SK-N-SH treated with all-trans-retinoic acid at 6 μM for 48 hours (cell line): Measurements from ENCODE around the gene UNC80.

Experiments used
- ATAC-seq: fragments of 200-7000 bp; cut with Tn5 transposase; 3 replicates; pipeline ENCODE4 v1.9.1; 2020; ENCODE audit warnings: mild to moderate bottlenecking, moderate library complexity
- BACH2 ChIP-seq: fragments of 250-450 bp; sonication (Bioruptor Pico); IDR thresholded peaks from 2 replicates; pipeline ENCODE4 v1.9.0; 2021; ENCODE audit warnings: mild to moderate bottlenecking, borderline replicate concordance
- ESRRG ChIP-seq: fragments of 250-450 bp; sonication (Bioruptor Pico); IDR thresholded peaks from 2 replicates; pipeline ENCODE4 v1.6.1; 2021; ENCODE audit warnings: mild to moderate bottlenecking
- GLIS3 ChIP-seq: fragments of 250-450 bp; sonication (Bioruptor Pico); IDR thresholded peaks from 2 replicates; pipeline ENCODE4 v1.5.0; 2020; ENCODE audit warnings: mild to moderate bottlenecking, moderate library complexity
- OSR1 ChIP-seq: fragments of 250-450 bp; sonication (Bioruptor Pico); IDR thresholded peaks from 2 replicates; pipeline ENCODE4 v1.8.0; 2022; ENCODE audit warnings: moderate library complexity, mild to moderate bottlenecking, inconsistent platforms
- PPARA ChIP-seq: fragments of 250-450 bp; sonication (Bioruptor Pico); IDR thresholded peaks from 2 replicates; pipeline ENCODE4 v1.5.0; 2020; ENCODE audit warnings: mild to moderate bottlenecking, borderline replicate concordance
- RARB ChIP-seq: fragments of 250-450 bp; sonication (Bioruptor Pico); IDR thresholded peaks from 2 replicates; pipeline ENCODE4 v1.8.0; 2021; ENCODE audit warnings: mild to moderate bottlenecking, moderate library complexity
- TCF4 ChIP-seq: fragments of 250-450 bp; sonication (Bioruptor Pico); IDR thresholded peaks from 2 replicates; pipeline ENCODE4 v1.8.0; 2021; ENCODE audit warnings: mild to moderate bottlenecking, moderate library complexity, borderline replicate concordance
- TOX ChIP-seq: fragments of 250-450 bp; sonication (Bioruptor Pico); IDR thresholded peaks from 2 replicates; pipeline ENCODE4 v1.8.0; 2021; ENCODE audit warnings: mild to moderate bottlenecking, moderate library complexity, borderline replicate concordance
- ZC3H10 ChIP-seq: fragments of 250-450 bp; sonication (Bioruptor Pico); IDR thresholded peaks from 2 replicates; pipeline ENCODE4 v1.5.1; 2021; ENCODE audit warnings: mild to moderate bottlenecking, moderate library complexity
- ZFP3 ChIP-seq: fragments of 250-450 bp; sonication (Bioruptor Pico); IDR thresholded peaks from 2 replicates; pipeline ENCODE4 v1.5.0; 2020; ENCODE audit warnings: mild to moderate bottlenecking, moderate library complexity
- ZFP30 ChIP-seq: fragments of 450-650 bp; formaldehyde crosslinking; IDR thresholded peaks from 2 replicates; pipeline ENCODE4 v1.5.0; 2022; ENCODE audit warnings: mild to moderate bottlenecking, moderate library complexity
- ZNF565 ChIP-seq: fragments of 450-650 bp; formaldehyde crosslinking; conservative IDR thresholded peaks from 2 replicates; pipeline ENCODE4 v1.5.0; 2020; ENCODE audit warnings: low read depth, mild to moderate bottlenecking, moderate library complexity
- ZNF70 ChIP-seq: fragments of 450-650 bp; formaldehyde crosslinking; IDR thresholded peaks from 2 replicates; pipeline ENCODE4 v1.5.0; 2020; ENCODE audit warnings: mild to moderate bottlenecking, moderate library complexity
- ZNF8 ChIP-seq: fragments of 450-650 bp; formaldehyde crosslinking; IDR thresholded peaks from 2 replicates; pipeline ENCODE4 v1.5.0; 2020; ENCODE audit warnings: mild to moderate bottlenecking, moderate library complexity
- TF ChIP-seq, protein P1 (sequence below): fragments of 250-450 bp; sonication (Bioruptor Pico); IDR thresholded peaks from 2 replicates; pipeline ENCODE4 v1.5.1; 2021; ENCODE audit warnings: mild to moderate bottlenecking, moderate library complexity
- TF ChIP-seq, protein P2 (sequence below): fragments of 250-450 bp; sonication (Bioruptor Pico); IDR thresholded peaks from 2 replicates; pipeline ENCODE4 v1.5.1; 2020; ENCODE audit warnings: low read depth, mild to moderate bottlenecking, moderate library complexity
- TF ChIP-seq, protein P3 (sequence below): fragments of 250-450 bp; sonication (Bioruptor Pico); IDR thresholded peaks from 2 replicates; pipeline ENCODE4 v1.8.0; 2021; ENCODE audit warnings: low read depth, mild to moderate bottlenecking, moderate library complexity, borderline replicate concordance
- TF ChIP-seq, protein P4 (sequence below): fragments of 250-450 bp; sonication (Bioruptor Pico); IDR thresholded peaks from 2 replicates; pipeline ENCODE4 v1.8.0; 2020; ENCODE audit warnings: mild to moderate bottlenecking, moderate library complexity, borderline replicate concordance

The UNC80 gene

DNA sequence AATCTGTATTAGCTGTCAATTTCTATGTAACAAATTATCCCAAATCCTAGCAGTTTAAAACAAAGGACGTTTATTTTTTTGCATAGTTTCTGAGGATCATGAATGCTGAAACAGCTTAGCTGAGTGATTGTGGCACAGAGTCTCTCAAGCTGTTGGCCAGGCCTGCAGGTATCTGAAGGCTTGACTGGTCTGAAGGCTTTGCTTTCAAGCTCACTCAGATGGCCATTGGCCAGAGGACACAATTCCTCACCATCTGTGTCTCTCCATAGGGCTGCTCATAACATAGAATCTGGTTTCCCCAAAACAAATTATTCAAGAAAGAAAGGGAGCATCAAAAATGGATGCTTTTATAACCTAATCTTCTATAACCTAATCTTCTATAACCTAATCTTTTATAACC lies 33.7 kb downstream of the UNC80 start:
- ATAC-seq: no peak
- TF ChIP-seq, protein P1, sequence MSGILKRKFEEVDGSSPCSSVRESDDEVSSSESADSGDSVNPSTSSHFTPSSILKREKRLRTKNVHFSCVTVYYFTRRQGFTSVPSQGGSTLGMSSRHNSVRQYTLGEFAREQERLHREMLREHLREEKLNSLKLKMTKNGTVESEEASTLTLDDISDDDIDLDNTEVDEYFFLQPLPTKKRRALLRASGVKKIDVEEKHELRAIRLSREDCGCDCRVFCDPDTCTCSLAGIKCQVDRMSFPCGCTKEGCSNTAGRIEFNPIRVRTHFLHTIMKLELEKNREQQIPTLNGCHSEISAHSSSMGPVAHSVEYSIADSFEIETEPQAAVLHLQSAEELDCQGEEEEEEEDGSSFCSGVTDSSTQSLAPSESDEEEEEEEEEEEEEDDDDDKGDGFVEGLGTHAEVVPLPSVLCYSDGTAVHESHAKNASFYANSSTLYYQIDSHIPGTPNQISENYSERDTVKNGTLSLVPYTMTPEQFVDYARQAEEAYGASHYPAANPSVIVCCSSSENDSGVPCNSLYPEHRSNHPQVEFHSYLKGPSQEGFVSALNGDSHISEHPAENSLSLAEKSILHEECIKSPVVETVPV (CRISPR knock-in tag): no peak
- TF ChIP-seq BACH2 (CRISPR knock-in tag) (no peak), PPARA (no peak)
- TF ChIP-seq, protein P2, sequence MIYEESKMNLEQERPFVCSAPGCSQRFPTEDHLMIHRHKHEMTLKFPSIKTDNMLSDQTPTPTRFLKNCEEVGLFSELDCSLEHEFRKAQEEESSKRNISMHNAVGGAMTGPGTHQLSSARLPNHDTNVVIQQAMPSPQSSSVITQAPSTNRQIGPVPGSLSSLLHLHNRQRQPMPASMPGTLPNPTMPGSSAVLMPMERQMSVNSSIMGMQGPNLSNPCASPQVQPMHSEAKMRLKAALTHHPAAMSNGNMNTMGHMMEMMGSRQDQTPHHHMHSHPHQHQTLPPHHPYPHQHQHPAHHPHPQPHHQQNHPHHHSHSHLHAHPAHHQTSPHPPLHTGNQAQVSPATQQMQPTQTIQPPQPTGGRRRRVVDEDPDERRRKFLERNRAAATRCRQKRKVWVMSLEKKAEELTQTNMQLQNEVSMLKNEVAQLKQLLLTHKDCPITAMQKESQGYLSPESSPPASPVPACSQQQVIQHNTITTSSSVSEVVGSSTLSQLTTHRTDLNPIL: no peak
- TF ChIP-seq, all 23 proteins: peak for 0

DNA sequence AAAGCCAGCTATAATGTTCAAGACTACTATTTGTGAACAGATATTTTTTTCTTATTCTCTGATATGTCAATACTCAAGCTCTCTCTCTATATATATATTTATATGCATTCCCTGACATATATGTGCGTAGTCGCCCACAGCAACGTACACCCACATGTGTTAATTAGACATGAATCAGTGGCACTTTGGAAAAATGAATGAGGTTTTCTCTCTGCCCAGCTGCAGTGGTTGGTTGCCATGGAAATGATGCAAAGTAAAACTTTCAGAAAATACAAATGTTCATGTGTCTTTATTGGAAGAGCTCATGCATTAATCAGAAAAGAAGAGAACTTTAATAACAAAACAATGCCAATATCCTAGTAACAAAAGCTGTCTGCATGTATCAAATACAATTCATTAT lies 34.7 kb downstream of the UNC80 start:
- no peak for ATAC-seq
- no peak for TF ChIP-seq OSR1
- TF ChIP-seq, protein P2: no peak
- TF ChIP-seq ZNF8 (CRISPR knock-in tag): no peak
- TF ChIP-seq ESRRG (CRISPR knock-in tag): no peak
- no peak for TF ChIP-seq ZFP3 (CRISPR knock-in tag)
- no peak for TF ChIP-seq ZNF565
- TF ChIP-seq, protein P3, sequence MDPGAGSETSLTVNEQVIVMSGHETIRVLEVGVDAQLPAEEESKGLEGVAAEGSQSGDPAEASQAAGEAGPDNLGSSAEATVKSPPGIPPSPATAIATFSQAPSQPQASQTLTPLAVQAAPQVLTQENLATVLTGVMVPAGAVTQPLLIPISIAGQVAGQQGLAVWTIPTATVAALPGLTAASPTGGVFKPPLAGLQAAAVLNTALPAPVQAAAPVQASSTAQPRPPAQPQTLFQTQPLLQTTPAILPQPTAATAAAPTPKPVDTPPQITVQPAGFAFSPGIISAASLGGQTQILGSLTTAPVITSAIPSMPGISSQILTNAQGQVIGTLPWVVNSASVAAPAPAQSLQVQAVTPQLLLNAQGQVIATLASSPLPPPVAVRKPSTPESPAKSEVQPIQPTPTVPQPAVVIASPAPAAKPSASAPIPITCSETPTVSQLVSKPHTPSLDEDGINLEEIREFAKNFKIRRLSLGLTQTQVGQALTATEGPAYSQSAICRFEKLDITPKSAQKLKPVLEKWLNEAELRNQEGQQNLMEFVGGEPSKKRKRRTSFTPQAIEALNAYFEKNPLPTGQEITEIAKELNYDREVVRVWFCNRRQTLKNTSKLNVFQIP: no peak
- no peak for TF ChIP-seq RARB (CRISPR knock-in tag)
- TF ChIP-seq ZFP30 (CRISPR knock-in tag): no peak
- TF ChIP-seq TCF4 (CRISPR knock-in tag): no peak
- no peak for TF ChIP-seq GLIS3 (CRISPR knock-in tag)
- TF ChIP-seq, protein P1 (CRISPR knock-in tag): no peak
- no peak for TF ChIP-seq ZNF70 (CRISPR knock-in tag)
- TF ChIP-seq BACH2 (CRISPR knock-in tag): no peak
- TF ChIP-seq, protein P4, sequence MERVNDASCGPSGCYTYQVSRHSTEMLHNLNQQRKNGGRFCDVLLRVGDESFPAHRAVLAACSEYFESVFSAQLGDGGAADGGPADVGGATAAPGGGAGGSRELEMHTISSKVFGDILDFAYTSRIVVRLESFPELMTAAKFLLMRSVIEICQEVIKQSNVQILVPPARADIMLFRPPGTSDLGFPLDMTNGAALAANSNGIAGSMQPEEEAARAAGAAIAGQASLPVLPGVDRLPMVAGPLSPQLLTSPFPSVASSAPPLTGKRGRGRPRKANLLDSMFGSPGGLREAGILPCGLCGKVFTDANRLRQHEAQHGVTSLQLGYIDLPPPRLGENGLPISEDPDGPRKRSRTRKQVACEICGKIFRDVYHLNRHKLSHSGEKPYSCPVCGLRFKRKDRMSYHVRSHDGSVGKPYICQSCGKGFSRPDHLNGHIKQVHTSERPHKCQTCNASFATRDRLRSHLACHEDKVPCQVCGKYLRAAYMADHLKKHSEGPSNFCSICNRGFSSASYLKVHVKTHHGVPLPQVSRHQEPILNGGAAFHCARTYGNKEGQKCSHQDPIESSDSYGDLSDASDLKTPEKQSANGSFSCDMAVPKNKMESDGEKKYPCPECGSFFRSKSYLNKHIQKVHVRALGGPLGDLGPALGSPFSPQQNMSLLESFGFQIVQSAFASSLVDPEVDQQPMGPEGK (CRISPR knock-in tag): no peak

DNA sequence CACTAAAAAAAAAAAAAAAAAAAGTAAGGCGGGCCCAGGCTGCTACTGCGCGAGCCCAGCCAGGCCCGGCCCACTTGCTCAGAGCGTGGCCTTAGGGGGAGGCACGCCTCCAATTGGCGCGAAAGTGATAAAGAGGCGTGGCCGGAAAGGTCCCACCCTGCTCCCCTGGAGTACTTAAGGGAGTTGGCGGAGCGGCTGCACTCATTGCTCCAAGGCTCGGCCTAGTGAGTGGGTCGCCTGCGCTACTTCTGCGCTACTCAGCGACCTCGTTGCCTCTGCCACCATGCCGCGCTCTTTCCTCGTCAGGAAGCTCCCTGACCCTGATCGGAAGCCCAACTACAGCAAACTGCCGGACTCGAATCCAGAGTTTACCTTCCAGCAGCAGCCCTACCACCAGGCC lies 36.9 kb downstream of the UNC80 start:
- TF ChIP-seq ZFP3 (CRISPR knock-in tag) (no peak), ZNF70 (CRISPR knock-in tag) (no peak), ZNF565 (no peak), ZFP30 (CRISPR knock-in tag) (no peak), ESRRG (CRISPR knock-in tag) (no peak), BACH2 (CRISPR knock-in tag) (no peak), ZNF8 (CRISPR knock-in tag) (no peak), TOX (no peak), GLIS3 (CRISPR knock-in tag) (no peak), TCF4 (CRISPR knock-in tag) (no peak), OSR1 (no peak), ZC3H10 (CRISPR knock-in tag) (no peak)
- TF ChIP-seq, protein P2: no peak
- TF ChIP-seq, protein P4 (CRISPR knock-in tag): no peak
- TF ChIP-seq, protein P3: no peak
- TF ChIP-seq, protein P1 (CRISPR knock-in tag): no peak
- TF ChIP-seq, all 23 proteins: peak for 0
- no peak for ATAC-seq
